SK-N-SH treated with all-trans-retinoic acid at 6 μM for 48 hours (cell line): ENCODE measurements around the gene KIAA1549.

Experiments used
- SNAI2 ChIP-seq: fragments of 250-450 bp; sonication (Bioruptor Pico); IDR thresholded peaks from 2 replicates; pipeline ENCODE4 v1.5.0; 2020; ENCODE audit warnings: mild to moderate bottlenecking, moderate library complexity
- TOX ChIP-seq: fragments of 250-450 bp; sonication (Bioruptor Pico); IDR thresholded peaks from 2 replicates; pipeline ENCODE4 v1.8.0; 2021; ENCODE audit warnings: mild to moderate bottlenecking, moderate library complexity, borderline replicate concordance
- ZC3H10 ChIP-seq: fragments of 250-450 bp; sonication (Bioruptor Pico); IDR thresholded peaks from 2 replicates; pipeline ENCODE4 v1.5.1; 2021; ENCODE audit warnings: mild to moderate bottlenecking, moderate library complexity
- ZNF565 ChIP-seq: fragments of 450-650 bp; formaldehyde crosslinking; conservative IDR thresholded peaks from 2 replicates; pipeline ENCODE4 v1.5.0; 2020; ENCODE audit warnings: low read depth, mild to moderate bottlenecking, moderate library complexity
- TF ChIP-seq, protein P1 (sequence below): fragments of 250-450 bp; sonication (Bioruptor Pico); IDR thresholded peaks from 2 replicates; pipeline ENCODE4 v1.8.0; 2020; ENCODE audit warnings: mild to moderate bottlenecking, moderate library complexity, borderline replicate concordance

DNA sequence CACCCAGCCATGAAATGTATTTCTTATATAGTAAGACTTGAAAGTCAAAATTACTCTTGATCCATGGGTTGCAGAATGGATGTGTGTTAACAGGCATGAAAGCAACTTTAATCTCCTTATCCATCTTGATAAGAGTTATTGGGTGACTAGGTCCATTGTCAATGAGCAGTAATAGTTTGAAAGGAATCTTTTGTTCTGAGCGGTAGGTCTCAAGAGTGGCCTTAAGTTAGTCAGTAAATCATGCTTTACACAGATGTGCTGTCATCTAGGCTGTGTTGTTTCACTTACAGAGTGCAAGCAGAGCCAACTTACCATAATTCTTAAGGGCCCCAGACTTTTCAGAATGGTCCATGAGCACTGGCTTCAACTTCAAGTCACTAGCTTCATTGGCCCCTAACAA lies 51.2 kb downstream of the KIAA1549 start:
- TF ChIP-seq ZNF565 (CRISPR knock-in tag) (no peak), TOX (no peak), ZC3H10 (CRISPR knock-in tag) (no peak), SNAI2 (CRISPR knock-in tag) (no peak)
- TF ChIP-seq, protein P1, sequence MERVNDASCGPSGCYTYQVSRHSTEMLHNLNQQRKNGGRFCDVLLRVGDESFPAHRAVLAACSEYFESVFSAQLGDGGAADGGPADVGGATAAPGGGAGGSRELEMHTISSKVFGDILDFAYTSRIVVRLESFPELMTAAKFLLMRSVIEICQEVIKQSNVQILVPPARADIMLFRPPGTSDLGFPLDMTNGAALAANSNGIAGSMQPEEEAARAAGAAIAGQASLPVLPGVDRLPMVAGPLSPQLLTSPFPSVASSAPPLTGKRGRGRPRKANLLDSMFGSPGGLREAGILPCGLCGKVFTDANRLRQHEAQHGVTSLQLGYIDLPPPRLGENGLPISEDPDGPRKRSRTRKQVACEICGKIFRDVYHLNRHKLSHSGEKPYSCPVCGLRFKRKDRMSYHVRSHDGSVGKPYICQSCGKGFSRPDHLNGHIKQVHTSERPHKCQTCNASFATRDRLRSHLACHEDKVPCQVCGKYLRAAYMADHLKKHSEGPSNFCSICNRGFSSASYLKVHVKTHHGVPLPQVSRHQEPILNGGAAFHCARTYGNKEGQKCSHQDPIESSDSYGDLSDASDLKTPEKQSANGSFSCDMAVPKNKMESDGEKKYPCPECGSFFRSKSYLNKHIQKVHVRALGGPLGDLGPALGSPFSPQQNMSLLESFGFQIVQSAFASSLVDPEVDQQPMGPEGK (CRISPR knock-in tag): no peak
